Left kidney (tissue), 8 donors: ENCODE results near the gene ARID4B. TPM values are rescaled to one million over a fixed set of nuclear protein-coding genes. Genes with fewer than 3 reads are reported as not detected.
A peak's percentile ranks its signal among the peaks of the same experiment; 100 is the strongest.
"Not testable (repeated sequence)": the region's sequence is repeated elsewhere in the genome, so short reads cannot be mapped to it uniquely, and the experiment has no call there.

Source experiments
- DNase-seq: peaks from one replicate; pipeline ENCODE4 v3.0.0-alpha.2; 2013
- long read RNA-seq, 8 donors: transcript quantifications; one replicate each; lab custom pipeline, GENCODE V29; 2026
- polyA plus RNA-seq: library from polyadenylated mRNA; unstranded; fragments of 120-200 nt; gene quantifications from one replicate; pipeline ENCODE4 v1.2.1, GENCODE V29; 2013; ENCODE audit not compliant: insufficient read length

Gene ARID4B
- polyA plus RNA-seq = 65.6 TPM
- long read RNA-seq, donor 1, partial matches to known transcripts = 18 of 19 reads
- long read RNA-seq, donor 1, other reads (novel, unspliced or antisense) = 0 of 19 reads
- long read RNA-seq, donor 2, partial matches to known transcripts = 0 of 2 reads
- long read RNA-seq, donor 2, other reads (novel, unspliced or antisense) = 0 of 2 reads
- long read RNA-seq, donor 3, partial matches to known transcripts = 5 of 7 reads
- long read RNA-seq, donor 3, other reads (novel, unspliced or antisense) = 0 of 7 reads
- long read RNA-seq, donor 4, partial matches to known transcripts = 0 of 1 reads
- long read RNA-seq, donor 4, other reads (novel, unspliced or antisense) = 0 of 1 reads
- long read RNA-seq, donor 5, partial matches to known transcripts = 17 of 19 reads
- long read RNA-seq, donor 5, other reads (novel, unspliced or antisense) = 0 of 19 reads
- long read RNA-seq, donor 6, partial matches to known transcripts = 27 of 28 reads
- long read RNA-seq, donor 6, other reads (novel, unspliced or antisense) = 0 of 28 reads
- long read RNA-seq, donor 7, partial matches to known transcripts = 22 of 23 reads
- long read RNA-seq, donor 7, other reads (novel, unspliced or antisense) = 0 of 23 reads
- long read RNA-seq, donor 8, partial matches to known transcripts = 15 of 15 reads
- long read RNA-seq, donor 8, other reads (novel, unspliced or antisense) = 0 of 15 reads

DNA sequence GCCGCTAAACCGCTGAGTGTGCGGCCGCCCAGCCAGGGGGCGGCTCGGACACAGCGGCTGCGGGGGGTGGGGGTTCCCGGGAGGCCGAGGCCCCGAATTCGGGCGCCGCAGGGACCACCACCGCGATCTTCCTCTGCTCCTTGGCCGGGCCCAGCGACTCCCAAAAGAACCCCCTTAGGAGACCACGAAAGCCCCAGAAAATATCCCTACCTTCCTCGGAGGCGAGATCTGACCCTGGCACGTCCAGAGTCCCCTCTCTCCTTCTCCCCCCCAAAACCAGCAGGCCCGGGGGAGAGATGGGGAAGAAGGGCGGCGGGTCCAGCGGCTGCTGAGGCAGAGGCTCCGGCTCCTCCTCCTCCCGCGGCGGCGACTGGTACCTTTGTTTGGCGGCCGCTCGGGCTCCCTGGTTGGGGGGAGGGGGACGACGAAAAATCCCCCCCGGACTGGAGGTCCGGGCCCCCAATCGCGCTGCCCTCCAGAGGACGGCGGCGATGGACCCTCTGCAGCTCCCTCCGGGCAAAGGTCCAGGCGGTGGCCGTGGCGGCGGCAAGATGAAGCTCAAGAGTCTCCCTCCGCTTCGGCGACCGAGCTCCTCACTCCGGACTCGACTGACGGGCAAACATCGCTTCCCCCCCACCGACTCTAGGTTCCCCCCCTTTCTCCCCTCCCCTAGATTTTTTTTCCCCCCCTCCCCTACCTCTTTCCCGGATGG, at the start of gene ARID4B:
Gene ARID4B, minus strand, starts transcription at position 621 of the 712 bp plus-strand sequence. CDS start 1,260 bp downstream, outside the sequence.
- DNase-seq = peak; percentile 14

GRCh38 chr1:235375919-235376605, 48.1 kb upstream of the ARID4B start:
- DNase-seq = no peak

DNA sequence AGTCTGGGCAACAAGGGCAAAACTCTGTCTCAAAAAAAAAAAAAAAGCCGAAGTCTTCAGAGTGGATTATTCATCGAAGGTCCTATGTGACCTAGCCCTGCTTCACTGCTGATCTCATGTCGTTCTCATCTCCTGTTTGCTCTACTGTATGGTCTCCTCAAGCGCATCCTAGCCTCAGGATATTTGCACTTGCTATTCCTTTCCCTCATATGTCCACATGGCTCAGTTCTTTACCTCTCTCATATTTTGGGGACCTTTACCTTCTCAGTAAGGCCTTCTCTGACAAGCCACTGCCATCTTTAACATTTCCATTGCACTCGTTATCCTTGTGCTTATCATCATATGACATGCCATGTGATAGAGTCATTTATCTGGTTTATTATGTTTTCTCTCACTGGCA, 41.8 kb upstream of the ARID4B start:
- DNase-seq = no peak

- no peak for DNase-seq
These were observed 40.4 kb upstream of the ARID4B start for GRCh38 chr1:235368428-235368827.

- peak; percentile 97 for DNase-seq
These were observed 39.3 kb upstream of the ARID4B start, which contains the start of gene TBCE for GRCh38 chr1:235367000-235367908. TSS of gene TBCE (plus strand) at chr1:235367427. CDS start at chr1:235380050, 12,623 bp downstream.

- DNase-seq = no peak
These were observed 38.3 kb upstream of the ARID4B start for GRCh38 chr1:235366286-235366685.

- DNase-seq = not testable (repeated sequence)
These were observed 36.2 kb upstream of the ARID4B start for GRCh38 chr1:235364189-235364588.

GRCh38 chr1:235358899-235359298, 30.9 kb upstream of the ARID4B start:
- DNase-seq = no peak

DNA sequence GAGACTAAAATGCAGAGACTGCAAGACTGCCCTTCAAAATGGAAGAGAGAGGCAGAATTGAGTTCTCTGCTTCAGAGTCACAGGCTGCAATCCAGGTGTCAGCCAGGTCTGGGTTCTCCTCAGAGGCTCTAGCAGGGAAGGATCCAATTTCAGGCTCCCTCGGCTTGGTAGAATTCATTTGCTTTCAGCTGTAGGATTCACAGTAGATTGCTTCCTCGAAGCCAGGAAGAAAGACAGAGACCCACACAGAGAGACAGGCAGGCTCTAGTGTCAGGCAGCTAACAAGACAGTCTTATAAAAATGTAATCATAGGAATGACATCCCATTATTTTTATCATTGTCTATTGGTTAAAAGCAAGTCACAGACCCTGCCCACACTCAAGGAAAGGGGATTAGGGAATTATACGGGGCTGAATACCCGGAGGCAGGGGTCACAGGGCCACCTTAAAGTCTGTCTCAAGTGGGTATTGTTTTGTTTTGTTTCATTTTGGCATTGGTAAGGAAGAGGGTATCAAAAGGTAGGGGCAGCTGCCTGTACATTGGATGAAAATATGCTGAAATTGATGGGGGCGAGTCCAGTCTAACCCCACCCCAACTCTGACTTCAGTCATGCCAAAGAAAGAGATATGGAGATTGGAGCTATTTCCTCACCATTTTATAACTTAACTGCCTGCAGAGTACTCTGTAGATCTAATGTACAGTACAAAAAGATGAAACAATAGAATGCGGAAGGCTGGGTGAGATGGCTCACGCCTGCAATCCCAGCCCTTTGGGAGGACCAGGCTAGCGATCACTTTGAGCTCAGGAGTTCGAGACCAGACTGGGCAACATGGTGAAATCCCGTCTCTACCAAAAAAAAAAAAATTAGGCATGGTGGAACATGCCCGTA, 29.8 kb upstream of the ARID4B start:
- no peak for DNase-seq

DNA sequence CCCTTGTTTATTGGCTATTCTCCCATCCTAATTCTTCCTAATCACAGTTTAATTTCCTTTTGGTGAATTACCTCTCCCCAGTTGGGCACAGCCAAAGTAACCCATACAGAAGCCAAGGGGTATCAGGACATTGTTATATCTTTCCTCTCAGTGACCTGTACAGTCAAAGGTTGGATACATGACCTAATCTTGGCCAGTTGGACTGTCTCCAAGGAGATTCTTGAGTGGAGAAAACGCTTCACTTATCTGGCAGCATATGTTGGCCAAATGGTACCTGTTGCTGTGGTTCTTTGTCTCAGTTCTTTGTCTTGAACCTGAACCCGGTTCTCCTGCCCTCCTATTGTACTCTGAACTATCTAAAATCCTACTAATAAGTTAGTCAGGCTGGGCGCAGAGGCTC, 23.9 kb upstream of the ARID4B start:
- DNase-seq = no peak

GRCh38 chr1:235351441-235351840, 23.5 kb upstream of the ARID4B start:
- no peak for DNase-seq

- DNase-seq = no peak
These were observed 15.7 kb upstream of the ARID4B start for GRCh38 chr1:235343726-235344125.

- DNase-seq = no peak
These were observed 14.5 kb upstream of the ARID4B start for GRCh38 chr1:235342471-235342870.

DNA sequence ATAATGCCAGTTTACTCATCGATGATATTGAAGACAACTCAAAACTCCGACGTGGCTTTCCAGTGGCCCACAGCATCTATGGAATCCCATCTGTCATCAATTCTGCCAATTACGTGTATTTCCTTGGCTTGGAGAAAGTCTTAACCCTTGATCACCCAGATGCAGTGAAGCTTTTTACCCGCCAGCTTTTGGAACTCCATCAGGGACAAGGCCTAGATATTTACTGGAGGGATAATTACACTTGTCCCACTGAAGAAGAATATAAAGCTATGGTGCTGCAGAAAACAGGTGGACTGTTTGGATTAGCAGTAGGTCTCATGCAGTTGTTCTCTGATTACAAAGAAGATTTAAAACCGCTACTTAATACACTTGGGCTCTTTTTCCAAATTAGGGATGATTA, 14.1 kb upstream of the ARID4B start:
- no peak for DNase-seq

GRCh38 chr1:235341334-235341733, 13.4 kb upstream of the ARID4B start:
- no peak for DNase-seq

DNA sequence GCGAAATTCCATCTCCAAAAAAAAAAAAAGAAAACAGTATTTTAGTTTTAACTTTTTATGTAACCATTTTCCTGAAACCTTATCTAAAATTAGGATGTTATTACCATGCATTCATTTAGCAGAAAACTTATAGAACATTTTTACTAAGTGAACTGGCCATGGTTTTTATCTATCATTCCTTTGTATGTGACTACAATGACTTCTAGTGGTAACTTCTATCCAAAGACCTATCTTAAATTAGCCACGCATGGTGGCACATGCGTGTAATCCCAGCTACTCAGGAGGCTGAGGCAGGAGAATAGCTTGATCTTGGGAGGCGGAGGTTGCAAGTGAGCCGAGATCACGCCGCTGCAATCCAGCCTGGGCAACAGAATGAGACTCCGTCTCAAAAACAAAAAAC, 11.8 kb upstream of the ARID4B start:
- no peak for DNase-seq

DNA sequence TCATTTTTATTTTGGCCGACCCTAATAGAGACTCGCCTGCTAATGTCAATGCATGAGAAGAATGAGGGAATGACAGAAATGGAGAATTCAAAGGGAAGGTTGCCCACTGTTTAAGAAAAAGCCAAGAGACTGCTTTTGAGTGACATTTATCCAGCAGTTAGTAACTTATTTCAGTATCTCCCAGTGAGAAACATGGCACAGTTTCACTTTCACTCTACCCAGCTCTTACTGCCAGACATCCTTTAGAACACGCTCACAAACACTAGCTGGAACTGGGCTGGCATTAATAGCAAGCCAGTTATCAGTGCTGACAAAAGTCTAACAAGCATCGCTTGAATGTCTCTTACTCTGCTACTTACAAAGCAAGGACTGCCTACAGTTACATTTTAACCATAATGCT, 8.9 kb upstream of the ARID4B start:
- DNase-seq = no peak

GRCh38 chr1:235331401-235331800, 3.4 kb upstream of the ARID4B start:
- DNase-seq = no peak

DNA sequence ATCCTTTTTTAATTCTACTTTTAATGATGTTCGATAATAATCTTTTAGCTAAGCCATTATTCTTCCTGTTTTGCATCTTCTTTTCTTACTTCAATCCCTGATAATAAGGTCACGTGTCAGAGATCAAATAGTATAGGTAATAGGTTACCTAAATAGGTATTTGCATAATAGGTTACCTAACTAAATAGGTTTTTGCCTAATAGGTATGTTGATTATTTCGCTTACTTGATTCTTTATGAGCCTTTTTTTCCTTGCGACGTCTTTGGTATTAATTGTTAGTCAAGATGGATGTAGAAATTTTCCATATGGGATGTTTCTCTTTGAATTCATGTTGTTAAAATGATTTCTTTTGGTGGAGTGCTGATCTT, 2.9 kb upstream of the ARID4B start:
- DNase-seq = no peak
